Activated CD4-positive, CD25-positive, alpha-beta regulatory T cell (primary cell): Measurements from ENCODE around the gene GHRHR.

Experiments used
- DNase-seq, 4 experiments: peaks; one replicate each; lab custom pipeline; 2025; lab: John Stamatoyannopoulos, UW

GHRHR gene

GRCh38 chr7:30928254-30928872 lies 35.4 kb upstream of the GHRHR start:
- no peak for DNase-seq

DNA sequence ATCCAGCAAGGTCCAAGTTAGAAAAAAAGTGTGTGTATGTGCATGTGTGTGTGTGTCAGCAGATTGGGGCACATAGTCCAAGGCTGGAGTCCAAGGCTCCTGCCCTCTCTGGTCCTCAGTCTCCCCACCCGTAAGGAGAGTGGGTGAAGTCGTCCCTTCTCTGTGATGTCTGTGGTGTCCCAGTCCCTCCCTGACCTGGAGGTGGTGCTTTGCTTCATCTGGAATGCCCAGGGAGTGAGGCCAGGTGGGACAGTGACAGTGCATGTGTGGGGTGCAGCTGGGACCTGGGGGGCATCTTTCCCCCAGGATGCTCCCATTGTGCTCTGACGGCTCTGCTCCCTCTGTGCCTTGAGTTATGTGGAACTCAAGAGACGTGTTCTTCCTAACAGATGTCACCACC lies 34.1 kb upstream of the GHRHR start:
- no peak for DNase-seq

DNA sequence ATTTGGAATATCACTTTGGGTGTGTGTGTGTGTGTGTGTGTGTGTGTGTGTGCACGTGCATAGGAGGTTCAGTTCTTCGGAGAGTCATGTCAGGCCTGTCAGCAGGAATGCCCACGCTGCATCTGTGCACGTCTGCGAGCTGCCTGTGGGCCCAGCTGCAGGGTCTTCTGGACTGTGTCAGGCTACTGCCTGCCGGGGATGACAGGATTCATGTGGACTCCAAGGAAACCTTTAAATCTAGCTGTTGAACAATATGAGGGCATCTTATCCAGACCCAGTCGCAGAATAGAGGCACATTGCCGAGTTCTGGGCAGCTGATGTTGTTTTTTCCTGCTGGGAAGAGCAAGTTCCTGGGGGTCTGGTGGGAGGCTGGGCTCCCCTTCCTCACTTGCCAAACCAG lies 33.1 kb upstream of the GHRHR start:
- no peak for DNase-seq

DNA sequence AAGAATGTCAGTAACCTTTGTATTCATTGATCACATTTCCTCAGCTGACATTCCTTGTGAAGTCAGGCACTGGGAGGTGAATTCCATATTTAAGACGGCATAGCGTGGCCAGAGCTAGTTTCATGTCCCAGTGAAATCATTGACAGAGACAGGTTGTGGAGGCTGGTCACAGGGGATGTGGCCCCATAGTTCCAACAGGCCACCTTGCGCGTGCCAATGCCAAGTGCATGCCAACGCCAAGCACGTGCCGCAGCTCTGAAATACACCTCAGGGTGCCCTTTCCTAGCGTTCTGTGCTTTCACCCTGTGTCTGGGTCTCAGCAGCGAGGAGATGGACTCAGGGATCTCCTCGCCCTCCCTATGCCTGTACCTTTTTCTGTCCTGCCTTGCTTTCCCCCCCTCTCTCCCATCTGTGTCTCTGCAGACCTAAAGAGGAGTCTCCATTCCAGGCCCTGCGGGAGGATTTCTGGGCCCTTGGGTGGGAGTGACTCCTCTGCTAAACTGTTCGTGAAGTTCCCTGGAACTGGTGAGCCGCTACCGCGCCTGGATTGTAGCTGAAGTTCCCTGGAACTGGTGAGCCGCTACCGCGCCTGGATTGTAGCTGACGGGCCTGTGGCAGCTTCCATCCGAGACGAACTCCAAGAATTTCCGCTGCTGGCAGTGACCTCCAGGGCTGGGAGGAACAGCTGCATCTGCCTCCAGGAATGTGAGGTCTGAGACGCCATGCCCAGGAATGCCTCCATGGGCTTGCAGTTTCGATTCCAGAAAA lies 32.4 kb upstream of the GHRHR start:
- DNase-seq = no peak

DNA sequence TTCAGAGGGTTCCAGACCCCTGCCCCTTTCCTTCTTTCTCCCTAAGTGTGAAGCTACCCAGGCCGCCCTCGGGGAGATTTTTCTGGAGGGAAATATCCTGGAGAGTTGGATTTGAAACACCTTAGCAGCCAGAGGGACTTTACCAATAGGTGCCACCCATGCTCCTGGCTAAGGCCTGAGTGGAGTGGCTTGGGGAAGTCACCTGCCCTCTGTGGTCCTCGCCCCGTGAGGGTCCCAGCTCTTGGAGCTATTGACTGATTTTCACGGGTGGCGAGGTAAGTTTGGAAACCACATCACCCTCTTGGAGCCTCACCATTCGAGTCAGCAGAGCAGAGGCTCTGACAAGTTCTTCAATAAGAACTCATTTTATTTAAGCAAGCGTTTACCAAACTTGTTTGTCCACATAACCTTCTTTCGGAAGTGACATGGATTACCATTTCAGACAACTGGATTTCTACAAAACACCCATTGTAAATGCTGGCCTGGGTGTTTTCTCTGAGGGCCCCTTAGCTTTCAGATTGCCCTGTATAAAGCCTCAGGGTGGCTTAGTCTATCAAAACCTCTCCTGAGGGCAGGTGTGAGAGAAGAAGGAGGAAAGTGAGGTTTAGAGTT lies 31.7 kb upstream of the GHRHR start:
- no peak for DNase-seq

GRCh38 chr7:30932562-30932961 lies 31.2 kb upstream of the GHRHR start:
- no peak for DNase-seq

- no peak for DNase-seq
Measured at GRCh38 chr7:30933124-30933974, 30.4 kb upstream of the GHRHR start.

DNA sequence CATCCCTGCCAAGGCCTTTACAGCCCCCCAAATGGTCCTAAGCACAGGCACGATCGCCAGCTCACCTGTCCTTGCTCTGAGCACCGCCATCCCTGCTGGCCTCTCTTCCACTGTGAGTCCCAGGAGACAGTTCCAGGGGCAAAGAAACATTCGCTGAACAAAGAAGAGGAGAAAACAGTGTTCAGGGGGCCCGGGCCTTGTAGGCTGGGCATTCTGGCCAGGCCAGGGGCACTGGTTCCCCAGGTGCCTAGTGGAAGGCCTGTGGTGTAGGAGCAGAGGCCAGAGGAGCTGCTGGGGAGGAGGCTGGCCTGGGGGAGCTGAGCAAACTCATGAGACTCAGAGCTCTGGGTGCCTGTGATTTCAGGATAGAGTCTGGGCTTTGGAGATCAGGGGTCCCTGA lies 29.5 kb upstream of the GHRHR start:
- DNase-seq = no peak

GRCh38 chr7:30934732-30935568 lies 28.8 kb upstream of the GHRHR start:
- DNase-seq = no peak

DNA sequence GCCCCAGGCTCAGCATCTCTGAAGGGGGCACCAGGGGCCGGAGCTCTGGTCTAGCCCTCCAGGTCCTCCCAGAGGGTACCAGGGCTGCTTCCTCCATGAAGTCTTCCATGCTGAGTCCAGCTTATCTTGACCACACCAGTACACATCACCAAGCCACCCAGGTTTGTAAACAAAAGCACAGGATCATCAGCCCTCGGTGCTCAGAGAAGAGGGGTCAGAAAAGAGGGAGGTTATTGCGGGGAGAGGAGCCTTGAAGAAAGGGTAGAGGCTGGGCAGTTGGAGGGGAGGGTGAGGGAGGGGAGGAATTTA lies 28.2 kb upstream of the GHRHR start:
- DNase-seq = no peak

- DNase-seq = no peak
Measured at GRCh38 chr7:30936650-30937245, 27.0 kb upstream of the GHRHR start.

DNA sequence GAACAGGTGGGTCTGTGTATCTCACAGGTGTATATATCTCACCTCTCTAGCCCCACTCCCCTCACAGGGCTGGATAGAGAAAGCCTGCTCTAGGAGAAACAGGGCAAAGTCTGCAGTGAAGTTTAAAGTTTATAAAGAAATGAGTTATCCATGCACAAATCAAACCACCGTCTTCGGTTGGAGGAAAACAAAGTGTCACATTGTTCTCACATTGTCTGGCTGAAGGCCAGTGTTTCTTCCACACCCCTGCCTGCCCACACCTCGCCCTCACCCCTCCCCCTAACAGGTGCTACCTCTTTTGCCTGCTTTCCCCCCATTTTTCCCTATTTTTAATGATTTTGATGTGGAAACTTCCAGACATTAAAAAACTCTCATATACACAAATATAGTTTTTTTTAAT lies 26.3 kb upstream of the GHRHR start:
- no peak for DNase-seq

DNA sequence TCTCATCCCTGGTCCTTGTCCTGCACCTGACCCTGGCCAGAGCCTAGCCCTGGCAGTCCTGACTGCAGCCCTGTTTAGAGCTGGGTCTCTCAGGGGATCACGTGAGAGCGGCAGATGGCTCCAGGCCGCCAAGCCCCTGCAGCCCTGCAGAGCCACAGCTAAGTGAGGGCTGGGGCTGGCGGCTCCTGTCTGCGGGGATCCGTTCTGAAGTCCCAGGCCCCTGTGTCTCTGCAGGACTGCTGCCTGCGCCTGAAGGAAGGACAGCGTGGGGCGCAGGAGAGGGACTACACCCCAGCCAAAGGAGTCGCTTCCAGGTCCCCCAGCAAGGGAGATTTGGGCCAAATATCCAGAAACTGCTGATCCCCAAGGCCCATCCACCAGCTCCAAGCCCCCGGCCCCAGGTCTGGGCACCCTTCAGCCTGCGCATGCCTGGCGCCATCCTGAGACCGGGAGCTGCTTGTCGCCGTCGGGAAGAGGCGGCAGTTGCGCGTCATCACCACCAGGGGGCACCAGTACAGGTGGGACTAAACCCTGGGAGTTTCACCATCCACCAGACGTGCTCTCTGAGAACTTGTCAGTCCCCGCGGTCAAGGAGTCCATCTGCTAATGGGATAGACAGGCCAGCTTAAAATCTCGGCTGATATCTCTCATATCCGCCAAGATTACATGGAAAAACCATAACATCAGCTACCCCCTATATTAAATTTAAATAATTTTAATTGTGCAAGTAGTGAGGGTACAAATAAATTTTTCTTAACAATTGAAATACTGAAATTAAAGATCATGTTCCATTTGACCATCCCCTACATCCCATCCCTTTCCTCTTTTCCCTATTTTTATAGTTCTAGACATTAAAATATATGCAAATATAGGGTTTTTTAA lies 25.1 kb upstream of the GHRHR start:
- DNase-seq = peak in 3 of 4 experiments; percentile 10 to 50 (median 47)

- no peak for DNase-seq
Measured at GRCh38 chr7:30941582-30942323, 22.0 kb upstream of the GHRHR start.

DNA sequence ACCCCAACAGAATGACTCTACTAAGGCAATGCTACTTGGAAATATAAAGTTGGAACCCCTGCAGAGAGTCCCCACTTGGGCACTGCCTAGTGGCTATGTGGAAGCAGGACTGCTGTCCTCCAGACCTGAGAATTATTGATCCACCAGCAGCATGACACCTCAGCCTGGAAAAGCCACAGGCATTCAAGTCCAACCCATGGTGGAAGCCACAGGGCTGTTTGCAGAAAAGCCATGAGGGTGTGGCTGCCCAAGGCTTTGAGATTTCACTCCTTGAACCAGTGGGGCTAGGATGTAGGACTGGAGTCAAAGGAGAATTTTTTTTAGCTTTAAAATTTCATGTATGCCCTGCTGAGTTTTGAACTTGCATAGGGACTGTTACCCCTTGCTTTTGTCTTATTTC lies 13.6 kb upstream of the GHRHR start:
- DNase-seq = no peak

GRCh38 chr7:30954914-30955313 lies 8.8 kb upstream of the GHRHR start:
- DNase-seq = no peak

DNA sequence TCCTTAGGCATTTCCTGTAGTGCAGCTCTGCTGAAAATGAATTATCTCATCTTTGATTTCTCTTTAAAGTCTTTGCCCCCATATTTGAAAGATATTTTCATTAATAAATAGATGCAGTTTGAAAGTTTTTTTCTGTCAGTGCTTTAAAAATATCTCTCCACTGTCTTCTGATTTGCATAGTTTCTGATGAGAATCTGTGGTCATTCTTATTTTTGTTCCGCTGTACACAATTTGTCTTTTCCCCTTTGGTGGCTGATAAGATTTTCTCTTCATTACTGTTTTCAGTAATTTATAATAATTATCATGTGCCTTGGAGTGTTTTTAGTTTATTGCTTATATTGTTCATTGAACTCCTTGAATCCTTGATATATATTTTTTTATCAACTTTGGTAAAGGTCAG lies 7.0 kb upstream of the GHRHR start:
- no peak for DNase-seq

DNA sequence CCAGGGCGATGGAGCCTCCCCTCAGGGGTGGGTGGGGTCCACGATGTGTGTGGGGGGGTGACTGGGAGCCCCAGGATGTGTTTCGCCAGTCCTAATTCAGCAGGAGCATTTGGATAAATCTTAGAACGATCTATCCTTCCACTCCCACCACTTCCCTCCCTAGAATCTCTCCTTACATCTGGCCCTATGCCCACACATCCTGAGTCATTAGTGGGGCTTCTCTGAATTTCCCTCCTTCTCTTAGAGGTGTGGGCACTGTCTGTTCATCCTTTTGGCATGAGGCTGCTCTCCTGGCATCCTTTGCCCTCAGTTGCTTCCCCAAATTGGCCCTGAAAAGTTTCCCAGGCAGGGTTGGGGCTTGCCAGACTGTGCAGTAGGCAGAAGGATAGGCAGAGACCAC lies 1.6 kb downstream of the GHRHR start:
- DNase-seq = no peak

GRCh38 chr7:30965883-30966282 lies 2.1 kb downstream of the GHRHR start:
- no peak for DNase-seq

GRCh38 chr7:30968294-30968693 lies 4.5 kb downstream of the GHRHR start:
- no peak for DNase-seq
